Activated CD4-positive, CD25-positive, alpha-beta regulatory T cell treated with anti-CD3 and anti-CD28 coated beads, Interleukin-2, amount 50 U/mL, for 72 hours (primary cell): ENCODE data around the gene MAB21L2.

Experiments
- DNase-seq: peaks from one replicate; pipeline ENCODE4 v3.0.0; 2021

The MAB21L2 gene

GRCh38 chr4:150578745-150579501 lies 3.0 kb upstream of the MAB21L2 start:
- DNase-seq = no peak

GRCh38 chr4:150579551-150580234 lies 2.3 kb upstream of the MAB21L2 start:
- DNase-seq = no peak

GRCh38 chr4:150580306-150580705 lies 1.6 kb upstream of the MAB21L2 start:
- DNase-seq = no peak

- DNase-seq = no peak
Observed at GRCh38 chr4:150581056-150581605, 820 bp upstream of the MAB21L2 start.

- no peak for DNase-seq
Observed at GRCh38 chr4:150581641-150582051, 305 bp upstream of the MAB21L2 start.

GRCh38 chr4:150582873-150583286 lies 929 bp downstream of the MAB21L2 start:
- DNase-seq = no peak

- no peak for DNase-seq
Observed at GRCh38 chr4:150583287-150584110, 1.5 kb downstream of the MAB21L2 start.

GRCh38 chr4:150584111-150584915 lies 2.4 kb downstream of the MAB21L2 start:
- DNase-seq = no peak

- DNase-seq = no peak
Observed at GRCh38 chr4:150585611-150586010, 3.7 kb downstream of the MAB21L2 start.

GRCh38 chr4:150586162-150586810 lies 4.3 kb downstream of the MAB21L2 start:
- DNase-seq = no peak

- no peak for DNase-seq
Observed at GRCh38 chr4:150588316-150588715, 6.4 kb downstream of the MAB21L2 start.

GRCh38 chr4:150589157-150589556 lies 7.2 kb downstream of the MAB21L2 start:
- no peak for DNase-seq

GRCh38 chr4:150590631-150591030 lies 8.7 kb downstream of the MAB21L2 start:
- DNase-seq = no peak

GRCh38 chr4:150591406-150591805 lies 9.5 kb downstream of the MAB21L2 start:
- DNase-seq = no peak

GRCh38 chr4:150591904-150592303 lies 10.0 kb downstream of the MAB21L2 start:
- no peak for DNase-seq

GRCh38 chr4:150593996-150594395 lies 12.0 kb downstream of the MAB21L2 start:
- DNase-seq = no peak

GRCh38 chr4:150598909-150599308 lies 17.0 kb downstream of the MAB21L2 start:
- DNase-seq = no peak

- no peak for DNase-seq
Observed at GRCh38 chr4:150599547-150599946, 17.6 kb downstream of the MAB21L2 start.

GRCh38 chr4:150600812-150601445 lies 19.0 kb downstream of the MAB21L2 start:
- DNase-seq = no peak

- DNase-seq = no peak
Observed at GRCh38 chr4:150609131-150609530, 27.2 kb downstream of the MAB21L2 start.

GRCh38 chr4:150619042-150619441 lies 37.1 kb downstream of the MAB21L2 start:
- DNase-seq = no peak
